Ascending aorta (tissue), 2 donors: ENCODE measurements around the gene FUT4. TPM values are rescaled to one million over a fixed set of nuclear protein-coding genes. Genes with fewer than 3 reads are reported as not detected.

Source experiments
- DNase-seq, 2 donors: peaks; one replicate each; pipeline ENCODE4 v3.0.0-alpha.2; 2019; ENCODE audit warnings: low spot score in 2 of 2
- H3K27ac ChIP-seq, 2 donors: fragments of 200-600 bp; sonication (generic); one replicate each; pipeline ENCODE4 v1.5.1; 2016 to 2017; ENCODE audit warnings: mild to moderate bottlenecking in 1 of 2
- H3K27me3 ChIP-seq: fragments of 200-600 bp; sonication (generic); one replicate; pipeline ENCODE4 v1.5.1; 2017
- H3K36me3 ChIP-seq, 2 donors: fragments of 200-600 bp; sonication (generic); one replicate each; pipeline ENCODE4 v1.5.1; 2016
- H3K4me1 ChIP-seq, 2 donors: fragments of 200-600 bp; sonication (generic); one replicate each; pipeline ENCODE4 v1.5.1; 2016 to 2017; ENCODE audit warnings: mild to moderate bottlenecking in 1 of 2
- H3K4me3 ChIP-seq, 2 donors: fragments of 200-600 bp; sonication (generic); one replicate each; pipeline ENCODE4 v1.5.1; 2016 to 2017; ENCODE audit warnings: mild to moderate bottlenecking in 1 of 2
- H3K9me3 ChIP-seq, 2 donors: fragments of 200-600 bp; sonication (generic); one replicate each; pipeline ENCODE4 v1.5.1; 2016
- intact Hi-C: fragments of 100-400 bp; cut with DNase I; formaldehyde crosslinking; loops from one replicate; pipeline ENCODE4 v1.15.1; 2023
- total RNA-seq: library from RNA; depleted of rRNA; stranded (reverse); fragments of >200 nt; gene quantifications from one replicate; pipeline ENCODE4 v1.1.0, GENCODE V29; 2016
- TF ChIP-seq, protein P1 (sequence below), 3 experiments: fragments of 200-600 bp in 2 of 3; fragments of 450-650 bp in 1 of 3; sonication (generic) in 2 of 3; IDR thresholded peaks; one replicate each; pipeline ENCODE4 v1.5.1; 2016 to 2019; ENCODE audit warnings: antibody characterized with exemption in 3 of 3, mild to moderate bottlenecking in 1 of 3, moderate library complexity in 1 of 3

FUT4 gene
- total RNA-seq, 1 donor from 2014 or later, result 3.2 TPM

GRCh38 chr11:94574193-94574961 is 30.7 kb downstream of the FUT4 start:
- DNase-seq, result no peak
- no peak overlapping the region for H3K27ac ChIP-seq

DNA sequence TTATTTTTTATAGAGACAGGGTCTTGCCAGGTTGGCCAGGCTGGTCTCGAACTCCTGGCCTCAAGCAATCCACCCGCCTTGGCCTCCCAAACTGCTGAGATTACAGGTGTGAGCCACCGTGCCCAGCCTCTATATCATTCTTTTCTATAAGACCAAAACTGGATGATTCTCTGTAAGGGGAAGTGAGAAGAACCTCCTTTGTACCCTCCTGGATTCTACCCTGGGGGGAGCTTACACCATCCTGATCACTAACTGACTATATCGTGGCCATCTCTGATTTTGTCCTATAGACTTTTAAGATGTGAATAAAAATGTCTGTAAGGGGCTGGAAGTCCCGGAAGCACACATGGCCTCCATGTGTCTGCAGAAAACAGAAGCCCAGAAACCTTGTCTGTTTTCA is 32.6 kb downstream of the FUT4 start:
- intact Hi-C loops, result no loop called here
- Histone ChIP-seq H3K9me3 (no peaks in the 10 kb centered on the region), H3K4me3 (no peak overlapping the region), H3K27me3 (no peaks in the 10 kb centered on the region), H3K27ac (no peak overlapping the region), H3K36me3 (no peaks in the 10 kb centered on the region), H3K4me1 (no peaks in the 10 kb centered on the region)
- DNase-seq, result no peak
- TF ChIP-seq, protein P1, sequence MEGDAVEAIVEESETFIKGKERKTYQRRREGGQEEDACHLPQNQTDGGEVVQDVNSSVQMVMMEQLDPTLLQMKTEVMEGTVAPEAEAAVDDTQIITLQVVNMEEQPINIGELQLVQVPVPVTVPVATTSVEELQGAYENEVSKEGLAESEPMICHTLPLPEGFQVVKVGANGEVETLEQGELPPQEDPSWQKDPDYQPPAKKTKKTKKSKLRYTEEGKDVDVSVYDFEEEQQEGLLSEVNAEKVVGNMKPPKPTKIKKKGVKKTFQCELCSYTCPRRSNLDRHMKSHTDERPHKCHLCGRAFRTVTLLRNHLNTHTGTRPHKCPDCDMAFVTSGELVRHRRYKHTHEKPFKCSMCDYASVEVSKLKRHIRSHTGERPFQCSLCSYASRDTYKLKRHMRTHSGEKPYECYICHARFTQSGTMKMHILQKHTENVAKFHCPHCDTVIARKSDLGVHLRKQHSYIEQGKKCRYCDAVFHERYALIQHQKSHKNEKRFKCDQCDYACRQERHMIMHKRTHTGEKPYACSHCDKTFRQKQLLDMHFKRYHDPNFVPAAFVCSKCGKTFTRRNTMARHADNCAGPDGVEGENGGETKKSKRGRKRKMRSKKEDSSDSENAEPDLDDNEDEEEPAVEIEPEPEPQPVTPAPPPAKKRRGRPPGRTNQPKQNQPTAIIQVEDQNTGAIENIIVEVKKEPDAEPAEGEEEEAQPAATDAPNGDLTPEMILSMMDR (IDR thresholded peaks at IDR 0.05), result no peak

More at GRCh38 chr11:94574193-94574961, 30.7 kb downstream of the FUT4 start:
- Histone ChIP-seq H3K4me3 (peak overlapping the region in 1 of 2 donors; percentile 32), H3K27me3 (no peaks in the 10 kb centered on the region), H3K9me3 (no peaks in the 10 kb centered on the region), H3K4me1 (no peaks in the 10 kb centered on the region), H3K36me3 (no peaks in the 10 kb centered on the region)
- TF ChIP-seq, protein P1 (IDR thresholded peaks at IDR 0.05), result no peak
- intact Hi-C loops, result no loop called here

GRCh38 chr11:94577841-94578240 is 34.1 kb downstream of the FUT4 start:
- H3K4me3 ChIP-seq, result no peak overlapping the region
- intact Hi-C loops, result no loop called here
- no peak overlapping the region for H3K27ac ChIP-seq
- no peaks in the 10 kb centered on the region for H3K4me1 ChIP-seq
- no peaks in the 10 kb centered on the region for H3K36me3 ChIP-seq
- H3K27me3 ChIP-seq, result no peaks in the 10 kb centered on the region
- TF ChIP-seq, protein P1 (IDR thresholded peaks at IDR 0.05), result no peak
- DNase-seq, result no peak
- H3K9me3 ChIP-seq, result no peaks in the 10 kb centered on the region

DNA sequence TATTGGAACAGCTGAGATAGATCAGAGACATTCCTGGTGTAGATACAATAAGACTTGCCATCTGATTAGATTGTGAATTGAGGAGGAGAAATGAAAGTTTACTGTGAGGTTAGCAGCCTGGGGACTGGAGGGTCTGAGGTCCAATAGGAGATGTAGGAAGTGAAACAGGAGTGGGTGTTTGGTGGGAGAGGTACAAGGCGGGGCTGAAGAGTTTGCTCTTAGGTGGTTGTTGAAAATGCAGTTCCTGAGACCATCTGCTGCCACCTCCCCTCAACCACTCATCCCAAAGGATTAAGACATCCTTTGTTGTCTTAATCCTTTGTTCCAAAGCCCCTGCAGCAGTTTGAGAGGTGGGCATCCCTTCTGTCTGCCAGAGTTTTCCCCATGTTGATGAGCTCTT is 38.2 kb downstream of the FUT4 start:
- Histone ChIP-seq H3K27me3 (no peaks in the 10 kb centered on the region), H3K4me1 (no peaks in the 10 kb centered on the region), H3K36me3 (no peaks in the 10 kb centered on the region), H3K4me3 (no peak overlapping the region), H3K9me3 (no peaks in the 10 kb centered on the region), H3K27ac (no peak overlapping the region)
- TF ChIP-seq, protein P1 (IDR thresholded peaks at IDR 0.05), result no peak
- intact Hi-C loops, result no loop called here
- no peak for DNase-seq

GRCh38 chr11:94583213-94583865 is 39.6 kb downstream of the FUT4 start:
- intact Hi-C loops, result no loop called here
- no peak overlapping the region for H3K4me3 ChIP-seq
- H3K9me3 ChIP-seq, result no peaks in the 10 kb centered on the region
- H3K36me3 ChIP-seq, result peaks cover 0 to 6% of the 10 kb centered on the region in 2 donors
- H3K27me3 ChIP-seq, result no peaks in the 10 kb centered on the region
- no peaks in the 10 kb centered on the region for H3K4me1 ChIP-seq
- no peak overlapping the region for H3K27ac ChIP-seq
- DNase-seq, result no peak
- TF ChIP-seq, protein P1 (IDR thresholded peaks at IDR 0.05), result no peak
